Stimulated activated CD8-positive, alpha-beta memory T cell treated with anti-CD3 and anti-CD28 coated beads, Interleukin-7, amount 100 ng/mL, for 24 hours (primary cell): Measurements from ENCODE around the gene GAL3ST3.

ENCODE experiments used
- DNase-seq: peaks from one replicate; pipeline ENCODE4 v3.0.0-alpha.2; 2020; ENCODE audit warnings: low read depth

The GAL3ST3 gene

DNA sequence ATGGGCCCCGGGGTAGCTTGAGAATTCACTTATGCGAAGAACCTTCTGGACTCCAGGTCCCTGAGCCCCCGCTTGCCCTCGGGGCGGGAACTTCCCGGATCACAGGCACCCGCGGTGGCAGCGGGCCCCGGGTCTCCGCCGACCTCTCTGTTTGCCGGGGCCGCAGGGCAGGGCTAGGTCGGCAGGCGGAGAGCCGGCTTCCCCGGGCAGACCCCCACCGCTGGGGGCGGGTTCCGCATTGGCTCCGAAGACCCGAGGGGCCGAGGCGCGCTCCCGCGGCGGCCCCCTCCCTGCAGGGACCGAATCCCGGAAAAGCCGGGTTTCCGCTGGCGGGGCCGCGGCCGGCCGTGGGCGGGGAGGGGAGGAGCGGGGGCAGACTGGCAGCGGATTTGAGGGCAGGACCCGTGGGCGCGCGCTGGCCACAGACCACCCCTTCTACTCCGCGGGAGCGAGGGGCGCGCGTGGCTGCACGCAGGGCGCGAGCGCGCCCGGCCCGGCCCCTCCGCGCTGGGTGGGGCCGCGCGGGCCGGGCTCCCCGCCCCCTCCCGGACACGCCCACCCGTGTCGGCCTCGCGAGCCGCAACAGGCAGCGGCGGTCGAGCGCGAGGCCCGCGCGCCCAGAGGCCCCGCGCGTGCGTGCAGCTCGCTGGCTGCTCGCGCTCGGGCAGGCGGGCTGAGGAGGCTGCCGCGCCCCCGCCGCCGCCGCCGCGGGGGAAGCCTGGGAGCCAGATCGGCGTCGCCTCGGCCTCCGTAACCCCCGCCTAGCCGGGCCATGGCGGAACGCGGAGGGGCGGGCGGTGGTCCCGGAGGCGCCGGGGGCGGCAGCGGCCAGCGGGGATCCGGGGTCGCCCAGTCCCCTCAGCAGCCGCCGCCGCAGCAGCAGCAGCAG lies 21.0 kb upstream of the GAL3ST3 start, which contains the start of gene PACS1:
PACS1 (plus strand) TSS at position 558 of the 889 bp plus-strand sequence; CDS start at position 773, 215 bp downstream.
- DNase-seq: peak; percentile 57

DNA sequence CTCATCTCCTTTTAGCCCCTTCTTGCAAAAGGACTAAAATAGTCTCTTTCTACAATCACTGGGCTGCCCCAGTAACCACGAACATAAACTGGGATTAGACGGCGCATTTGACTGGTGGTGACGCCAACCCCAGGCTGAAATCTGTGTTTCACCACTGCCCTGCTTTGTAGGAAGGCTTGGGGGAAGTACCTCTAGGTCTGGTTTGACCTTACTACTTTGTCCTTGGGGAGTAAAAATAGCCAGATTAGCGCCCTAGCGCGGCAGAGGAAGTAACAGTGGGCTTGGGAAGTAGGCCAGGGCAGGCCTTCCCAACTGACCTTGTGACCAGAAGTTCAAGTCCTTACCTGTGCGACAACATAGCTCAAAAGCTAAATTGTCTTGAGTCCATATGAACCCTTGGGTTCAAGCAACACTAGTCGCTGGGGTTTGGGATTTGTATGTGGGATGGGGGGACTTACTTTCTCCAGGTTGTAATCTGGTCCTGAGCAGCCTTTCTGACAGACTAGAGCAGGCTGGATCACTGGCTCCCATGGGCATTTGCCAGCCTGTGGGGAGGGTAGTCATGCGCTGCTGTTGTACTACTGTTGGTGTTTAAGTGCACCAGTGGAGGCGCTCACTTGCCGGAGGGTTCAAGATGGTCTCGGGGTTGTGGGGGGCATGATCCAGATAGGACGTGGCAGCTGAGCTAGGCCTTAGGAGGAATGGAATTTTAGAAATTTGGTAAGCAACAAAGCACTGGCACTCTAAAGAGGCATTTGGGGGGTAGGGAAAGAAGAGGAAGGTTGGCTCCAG lies 20.2 kb upstream of the GAL3ST3 start:
- no peak for DNase-seq

DNA sequence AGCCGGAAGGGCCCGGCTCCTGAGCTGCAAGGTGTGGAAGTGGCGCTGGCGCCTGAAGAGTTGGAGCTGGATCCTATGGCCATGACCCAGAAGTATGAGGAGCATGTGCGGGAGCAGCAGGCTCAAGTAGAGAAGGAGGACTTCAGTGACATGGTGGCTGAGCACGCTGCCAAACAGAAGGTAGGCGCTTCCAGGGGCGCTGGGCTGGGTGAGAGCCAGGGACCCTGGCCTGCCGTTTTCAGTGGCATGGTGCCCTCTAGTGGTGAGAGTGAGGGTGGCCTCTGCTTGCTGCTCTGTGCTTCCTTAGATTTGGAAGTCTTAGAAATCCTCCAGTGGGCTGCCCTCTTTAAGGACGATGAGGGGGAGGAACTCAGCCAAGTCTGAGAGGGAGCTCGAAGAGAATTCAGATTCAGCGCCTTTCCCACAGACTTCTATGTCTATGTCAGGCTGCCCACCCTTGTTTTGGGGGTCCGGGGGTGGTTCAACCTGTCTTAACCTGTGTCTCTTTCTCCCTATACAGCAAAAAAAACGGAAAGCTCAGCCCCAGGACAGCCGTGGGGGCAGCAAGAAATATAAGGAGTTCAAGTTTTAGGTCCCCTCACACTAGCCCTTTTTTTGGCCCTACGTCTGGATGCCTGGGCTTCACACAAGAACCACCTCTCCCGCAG lies 19.3 kb upstream of the GAL3ST3 start:
- peak; percentile 53 for DNase-seq

DNA sequence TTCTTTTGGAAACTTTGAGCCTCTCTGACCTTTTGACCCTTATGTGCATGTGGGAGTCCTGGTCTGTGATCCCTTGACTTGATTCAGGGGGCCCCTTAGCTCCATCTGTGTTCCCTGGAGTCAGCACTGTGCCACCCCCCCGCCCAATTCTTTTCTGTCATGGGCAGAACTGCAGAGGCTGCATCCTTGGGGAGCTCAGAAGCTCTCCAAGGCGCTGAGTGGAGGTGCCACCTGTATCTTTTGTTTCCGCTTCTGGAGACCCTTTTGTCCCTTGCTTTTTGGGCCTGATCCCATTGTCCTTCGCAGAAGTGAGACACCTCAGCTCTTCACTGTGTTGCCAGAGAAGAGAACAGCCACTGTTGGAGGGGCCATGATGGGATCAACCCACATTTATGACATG lies 18.7 kb upstream of the GAL3ST3 start:
- DNase-seq: no peak

DNA sequence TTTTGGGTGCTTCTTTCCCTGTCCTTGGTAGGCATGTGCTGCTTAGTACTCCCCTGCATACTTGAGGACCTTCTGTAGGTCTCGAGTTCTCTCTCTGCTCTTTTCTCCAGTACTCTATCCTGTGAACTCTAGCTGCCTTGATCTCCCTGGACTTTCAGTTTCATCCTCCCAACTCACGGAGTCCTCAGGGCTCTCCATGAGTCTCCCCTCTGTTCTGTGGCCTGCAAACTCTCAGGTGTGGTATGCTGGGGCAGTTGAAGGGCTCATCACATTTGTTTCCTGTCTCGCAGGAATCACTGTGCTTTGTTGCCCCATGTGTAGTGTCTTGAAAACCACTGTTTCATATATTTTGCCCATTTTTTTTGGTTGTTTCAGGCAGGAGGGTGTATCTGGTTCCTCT lies 17.8 kb upstream of the GAL3ST3 start:
- no peak for DNase-seq

DNA sequence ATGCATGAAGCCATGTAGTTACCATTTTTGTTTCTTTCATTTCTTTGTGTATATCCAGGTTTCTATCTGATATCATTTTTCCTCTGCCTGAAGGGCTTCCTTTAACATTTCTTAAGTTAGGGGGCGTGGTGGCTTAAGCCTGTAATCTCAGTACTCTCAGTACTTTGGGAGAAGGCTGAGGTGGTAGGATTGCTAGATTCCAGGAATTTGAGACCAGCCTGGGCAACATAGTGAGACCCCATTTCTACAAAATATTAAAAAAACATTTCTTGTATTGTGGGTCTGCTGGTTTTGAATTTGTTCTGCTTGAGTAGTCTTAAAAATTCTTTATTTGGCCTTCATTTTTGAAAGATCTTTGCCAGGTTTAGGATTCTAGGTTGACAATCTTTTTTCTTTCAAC lies 15.6 kb upstream of the GAL3ST3 start:
- DNase-seq: no peak

DNA sequence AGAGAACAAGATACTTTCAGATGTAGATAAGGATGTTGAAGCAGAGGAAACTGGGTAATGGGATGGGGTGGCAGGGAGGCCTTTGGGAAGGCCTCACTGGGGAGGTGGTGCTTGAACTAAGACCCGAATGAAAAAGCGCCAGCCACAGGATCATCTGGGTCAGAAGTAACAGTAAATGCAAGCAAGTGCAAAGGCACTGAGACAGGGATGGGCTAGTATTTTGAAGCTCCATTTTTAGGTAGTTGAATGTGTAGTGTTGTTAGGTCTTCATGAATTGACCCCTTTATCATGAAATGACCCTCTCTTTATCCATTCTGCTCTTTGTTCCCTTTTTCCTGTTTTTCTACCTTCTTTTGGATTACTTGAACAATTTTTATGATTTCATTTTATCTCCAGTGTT lies 14.9 kb upstream of the GAL3ST3 start:
- no peak for DNase-seq

DNA sequence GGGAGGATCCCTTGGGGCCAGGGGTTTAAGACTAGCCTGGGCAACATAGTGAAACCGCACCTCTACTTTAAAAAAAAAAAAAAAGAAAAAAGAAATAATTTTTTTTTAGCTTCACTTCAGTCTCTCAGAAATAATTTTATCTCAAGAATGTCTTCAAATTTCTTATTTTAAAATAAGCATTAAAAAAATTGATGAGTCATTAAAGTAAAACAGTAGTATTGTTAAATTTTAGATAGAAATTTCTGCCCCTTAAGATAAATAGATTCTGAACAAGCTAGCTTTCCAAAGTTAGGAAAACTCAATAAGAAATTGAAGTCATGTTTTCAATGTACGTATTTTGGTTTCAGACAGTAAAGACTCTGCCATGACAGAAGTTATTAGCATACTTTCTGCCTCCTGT lies 13.4 kb upstream of the GAL3ST3 start:
- DNase-seq: no peak

DNA sequence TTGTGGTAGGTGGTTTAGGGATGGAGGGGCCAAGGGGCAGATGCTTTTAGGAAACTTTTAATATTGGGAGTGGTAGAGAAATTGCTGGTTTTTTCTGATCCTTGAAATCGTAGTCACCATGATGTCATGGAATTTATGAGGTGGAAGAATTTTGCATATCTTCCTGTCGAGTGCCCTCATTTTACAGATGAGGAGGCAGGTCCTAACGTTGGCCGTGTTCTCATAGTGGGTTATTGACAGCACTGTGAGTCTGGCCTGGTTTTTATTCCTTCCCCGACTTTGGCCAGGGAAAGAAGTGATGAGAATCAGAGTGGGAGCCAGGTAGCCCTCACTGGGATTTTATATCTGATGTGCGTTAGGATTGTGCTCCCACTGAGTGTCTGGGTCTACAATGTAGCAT lies 12.3 kb upstream of the GAL3ST3 start:
- DNase-seq: no peak

DNA sequence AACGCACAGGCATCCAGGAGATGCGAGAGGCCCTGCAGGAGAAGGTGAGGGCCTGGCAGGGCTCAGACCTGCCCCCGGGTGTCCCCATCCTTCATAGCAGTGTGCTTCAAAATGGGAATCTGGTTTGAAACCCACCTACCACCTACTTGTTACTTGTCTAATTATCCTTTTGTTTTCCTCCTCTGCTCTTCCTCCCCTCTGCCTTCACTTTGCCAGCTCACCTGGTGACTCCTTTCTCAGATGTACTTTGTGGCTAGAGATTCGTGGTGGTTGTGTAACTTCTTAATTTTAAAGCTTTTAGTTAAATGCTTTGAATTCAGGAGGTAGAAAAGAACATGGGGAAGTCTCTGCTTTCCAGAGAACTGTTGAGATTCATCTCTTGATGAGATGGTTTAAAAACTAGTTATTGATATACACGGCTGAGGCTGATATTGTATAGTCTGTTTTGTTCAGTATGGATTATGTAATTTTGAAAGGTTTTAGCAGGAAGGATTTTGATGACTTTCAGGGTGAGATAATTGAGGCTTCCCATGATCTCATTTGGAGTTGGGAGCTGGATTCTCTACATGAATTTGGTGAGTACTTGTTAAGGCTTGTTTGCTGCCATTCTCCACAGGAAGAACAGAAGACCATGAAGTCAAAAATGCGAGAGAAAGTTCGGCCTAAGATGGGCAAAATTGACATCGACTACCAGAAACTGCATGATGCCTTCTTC lies 11.2 kb upstream of the GAL3ST3 start:
- no peak for DNase-seq

DNA sequence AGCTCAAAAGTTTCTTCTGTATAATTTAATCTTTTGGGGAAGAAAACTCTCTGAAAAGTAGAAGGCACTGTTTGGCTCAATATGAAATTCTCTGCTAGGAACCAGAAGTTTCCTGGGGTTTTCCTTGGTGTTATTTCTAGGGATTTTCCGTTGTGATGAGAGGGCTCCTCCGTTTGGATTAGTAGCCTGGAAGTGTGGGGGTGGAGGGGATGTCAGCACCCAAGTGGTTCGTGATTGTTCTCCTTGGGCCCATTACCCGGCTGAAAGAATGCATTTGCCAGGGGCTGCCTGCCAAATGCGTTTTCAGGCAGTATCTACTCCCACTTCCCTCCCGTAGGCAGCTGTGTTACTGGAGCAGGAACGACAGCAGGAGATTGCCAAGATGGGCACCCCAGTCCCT lies 7.5 kb upstream of the GAL3ST3 start:
- no peak for DNase-seq

DNA sequence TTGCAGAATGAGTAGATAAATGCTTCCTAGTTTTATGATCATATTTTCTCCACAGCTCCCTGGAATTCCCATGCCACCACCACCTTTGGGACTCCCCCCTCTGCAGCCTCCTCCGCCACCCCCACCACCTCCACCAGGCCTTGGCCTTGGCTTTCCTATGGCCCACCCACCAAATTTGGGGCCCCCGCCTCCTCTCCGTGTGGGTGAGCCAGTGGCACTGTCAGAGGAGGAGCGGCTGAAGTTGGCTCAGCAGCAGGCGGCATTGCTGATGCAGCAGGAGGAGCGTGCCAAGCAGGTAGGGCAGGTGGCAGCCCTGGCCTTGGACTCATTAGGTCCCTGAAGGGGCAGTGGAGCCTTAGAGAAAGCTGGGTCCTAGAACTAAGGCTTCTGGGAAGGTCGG lies 6.1 kb upstream of the GAL3ST3 start:
- no peak for DNase-seq

DNA sequence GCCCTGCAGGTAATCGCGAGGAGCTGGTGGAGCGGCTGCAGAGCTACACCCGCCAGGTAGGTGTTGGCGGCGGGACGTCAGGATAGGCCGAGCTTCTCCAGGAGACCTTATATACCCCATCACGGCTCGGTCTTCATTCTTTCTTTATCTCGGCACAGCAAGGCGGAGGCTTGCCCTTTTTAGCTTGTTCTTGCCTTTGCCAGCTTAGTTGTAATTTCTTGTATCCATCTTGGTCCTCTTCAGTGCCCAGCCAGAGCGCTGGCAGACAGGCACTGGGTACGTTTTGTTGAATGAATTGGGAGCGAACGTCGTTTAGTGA lies 3.7 kb upstream of the GAL3ST3 start:
- no peak for DNase-seq

DNA sequence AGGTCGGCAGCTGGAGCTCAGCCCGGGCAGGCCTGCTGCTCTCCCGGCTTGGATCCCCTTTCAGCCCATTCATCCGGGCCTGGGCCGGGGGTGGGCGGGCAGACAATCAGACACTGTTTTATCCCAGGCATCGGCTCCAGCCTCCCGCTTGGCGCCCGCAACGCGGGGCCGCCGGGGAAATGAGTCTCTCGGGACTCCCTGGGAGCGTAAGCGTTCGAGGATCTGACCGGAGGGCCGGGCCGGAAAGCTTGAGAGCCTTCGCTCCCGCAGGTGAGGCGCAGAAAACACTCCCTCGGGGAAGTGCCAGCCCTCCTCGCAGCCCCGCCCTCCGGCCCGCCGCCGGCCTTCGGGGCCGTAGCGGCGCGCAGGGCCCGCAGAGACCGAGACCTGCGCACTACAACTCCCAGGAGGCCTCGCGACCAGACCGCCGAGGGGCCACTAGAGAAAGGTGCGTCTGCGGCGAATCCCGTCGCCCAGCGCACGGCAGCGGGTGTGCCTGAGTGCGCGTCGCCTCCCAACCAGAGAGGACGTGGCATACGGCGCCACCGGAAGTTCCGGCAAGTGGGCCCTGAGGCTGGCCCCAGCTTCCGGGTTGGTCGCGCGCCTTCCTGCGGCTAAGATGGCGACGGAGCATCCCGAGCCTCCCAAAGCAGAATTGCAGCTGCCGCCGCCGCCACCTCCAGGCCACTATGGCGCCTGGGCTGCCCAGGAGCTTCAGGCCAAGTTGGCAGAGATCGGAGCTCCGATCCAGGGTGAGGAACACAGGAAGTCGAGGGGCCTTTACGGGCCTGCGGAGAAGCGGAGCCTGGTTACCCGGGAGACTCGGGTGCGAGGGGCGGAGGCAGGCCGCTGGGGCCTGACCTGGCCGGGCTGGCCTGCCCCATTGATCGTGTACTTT lies 3.1 kb upstream of the GAL3ST3 start, which contains the start of gene SF3B2:
SF3B2 (plus strand) TSS at position 599 of the 898 bp plus-strand sequence; CDS start at position 620, 21 bp downstream.
- peak; percentile 90 for DNase-seq

DNA sequence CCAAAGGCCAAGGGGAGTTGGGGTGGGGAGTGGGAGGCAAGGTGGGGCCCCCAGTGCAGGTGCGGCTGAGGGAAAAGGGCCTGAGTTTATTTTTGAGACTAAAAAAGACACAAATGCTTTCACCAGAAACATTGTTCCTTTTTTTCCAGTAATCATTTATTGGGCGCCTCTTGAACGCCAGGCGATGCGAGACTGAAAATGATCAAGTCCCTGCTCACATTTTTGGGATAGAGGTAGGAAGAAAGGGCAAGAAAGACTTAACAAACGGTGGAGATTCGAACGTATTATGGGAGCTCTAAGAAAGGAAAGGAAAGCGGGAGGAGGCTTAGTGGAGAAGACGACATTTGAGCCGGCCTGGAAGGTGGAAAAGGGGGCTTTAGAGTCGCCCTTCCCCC lies 2.4 kb upstream of the GAL3ST3 start:
- no peak for DNase-seq

DNA sequence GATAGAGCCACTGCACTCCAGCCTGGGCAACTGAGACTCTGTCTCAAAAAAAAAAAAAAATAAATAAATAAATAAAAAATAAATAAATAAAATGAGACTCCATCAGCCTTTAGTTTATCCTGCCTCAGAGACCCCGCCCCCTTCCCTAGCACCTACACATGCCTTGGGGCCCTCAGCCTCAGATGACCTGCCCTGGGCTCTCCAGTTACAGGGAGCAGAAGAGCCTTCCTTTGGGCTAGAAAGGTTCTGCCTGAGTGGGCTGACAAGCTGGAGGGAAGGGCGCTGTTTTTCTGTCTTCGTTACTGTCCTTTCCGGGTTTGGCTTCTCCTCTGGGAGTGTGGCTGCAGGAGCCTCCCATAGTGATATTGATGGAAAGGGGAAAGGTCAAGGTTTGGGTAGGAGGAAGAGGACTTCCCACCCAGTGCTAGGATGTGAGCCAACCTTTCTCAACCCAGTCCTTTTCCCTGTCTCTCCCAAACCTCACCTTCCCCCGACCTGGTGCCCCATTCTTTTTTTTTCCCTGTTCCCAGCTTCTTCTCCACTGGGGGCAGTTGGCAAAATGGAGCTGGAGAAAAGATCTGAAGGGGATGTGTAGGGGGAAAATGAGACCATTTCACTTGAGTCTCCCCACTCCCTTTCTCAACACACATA lies 1.7 kb upstream of the GAL3ST3 start:
- DNase-seq: no peak

DNA sequence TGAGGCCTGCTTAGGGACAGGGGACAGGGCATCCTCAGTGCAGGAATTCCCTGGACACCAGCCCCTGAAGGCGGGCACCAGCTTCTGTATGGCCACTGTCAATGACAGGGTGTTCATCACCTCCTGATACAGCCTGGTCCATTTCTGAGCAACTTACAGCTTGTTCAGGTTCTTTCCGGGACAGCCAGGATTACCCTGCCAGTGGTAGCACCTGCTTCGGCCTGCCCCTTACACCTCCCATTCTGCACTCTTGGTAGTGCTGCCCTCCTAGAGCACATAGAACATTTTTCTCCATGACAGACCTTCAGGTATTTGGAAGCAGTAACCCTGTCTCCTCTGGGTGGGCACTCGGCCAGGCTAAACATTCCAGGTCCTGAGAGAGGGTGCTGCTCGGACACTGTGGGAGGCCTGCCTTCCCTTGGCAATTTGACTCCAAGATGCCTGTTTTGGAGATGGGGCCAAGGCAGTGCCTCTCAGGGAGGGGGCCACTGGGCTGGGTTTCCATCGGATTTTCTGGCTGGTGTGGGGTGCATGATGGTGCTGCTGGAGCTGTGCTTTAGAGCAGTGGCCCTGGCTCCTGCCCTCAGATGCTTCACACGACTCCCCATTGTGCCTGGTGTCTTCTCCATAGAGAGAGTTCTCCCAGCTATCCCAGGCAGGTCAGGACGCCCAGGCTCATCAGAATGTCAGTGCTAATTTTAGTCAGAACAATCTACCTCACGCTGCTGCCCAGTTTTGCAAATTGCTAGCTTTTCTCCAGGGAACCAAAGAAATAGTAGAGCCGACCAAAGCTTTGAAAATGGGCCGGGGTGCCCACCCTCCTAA lies 1.2 kb downstream of the GAL3ST3 start:
- DNase-seq: no peak

DNA sequence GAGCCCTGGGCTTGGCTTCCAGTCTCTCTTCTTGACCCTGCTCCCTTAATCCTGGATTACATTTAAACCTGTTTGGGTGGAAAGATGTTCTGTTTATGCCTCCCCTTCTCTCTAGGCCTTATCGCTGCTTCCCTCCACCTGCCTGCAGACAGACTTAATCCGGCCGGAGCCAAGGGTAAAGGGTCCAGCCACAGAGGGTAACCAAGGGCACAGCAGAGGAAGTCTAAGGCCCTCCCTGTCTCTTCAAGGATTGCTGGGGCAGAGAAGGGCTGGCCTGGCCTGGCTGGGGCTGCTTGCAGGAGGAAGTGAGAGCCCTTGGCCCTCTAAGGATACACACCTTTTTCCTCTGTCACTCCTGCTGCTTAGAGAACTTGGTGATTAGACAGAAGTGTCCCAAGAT lies 2.1 kb downstream of the GAL3ST3 start:
- no peak for DNase-seq

DNA sequence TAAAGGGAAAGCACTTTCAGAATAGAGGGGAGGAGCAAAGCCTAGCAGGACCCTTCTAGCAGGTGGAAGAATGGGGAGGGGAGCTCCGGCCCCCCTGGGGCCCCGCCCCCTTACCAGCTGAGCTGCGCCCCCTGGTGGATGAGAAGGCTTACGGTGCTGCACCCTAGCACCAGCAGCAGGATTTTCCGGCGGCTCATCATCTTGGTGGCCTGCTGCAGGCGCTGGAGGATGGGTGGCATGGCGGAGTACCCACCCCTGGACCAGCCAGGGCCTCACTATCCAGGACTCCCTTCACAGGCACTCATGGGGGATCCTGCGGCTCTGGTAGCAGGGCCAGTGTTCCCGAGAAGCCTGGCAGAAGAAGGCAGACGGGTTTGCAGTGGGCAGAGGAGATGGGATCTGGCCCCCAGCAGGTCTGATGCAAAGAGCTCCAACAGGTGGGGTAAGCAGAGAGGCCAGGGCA lies 3.8 kb downstream of the GAL3ST3 start:
- peak; percentile 72 for DNase-seq
